Panc1 (cell line): ENCODE data around the gene ZNF783. TPM values are rescaled to one million over a fixed set of nuclear protein-coding genes. Genes with fewer than 3 reads are reported as not detected.
A peak's percentile ranks its signal among the peaks of the same experiment; 100 is the strongest.

ENCODE experiments used
- ATAC-seq: fragments of 200-7000 bp; cut with Tn5 transposase; 2 replicates; pipeline ENCODE4 v1.9.1; 2020; ENCODE audit warnings: mild to moderate bottlenecking, moderate library complexity
- BruUV-seq: library from RNA; stranded (reverse); fragments of 400-500 nt; replicated peaks from 2 replicates; lab custom pipeline; 2021; lab: Mats Ljungman, UMichigan
- CTCF ChIA-PET: fragments of 300-600 bp; sonication (Branson Sonifier 250); formaldehyde crosslinking; loops from one replicate; lab custom pipeline; 2022; ENCODE audit warnings: antibody characterized with exemption; lab: Charles Lee
- POLR2A ChIA-PET: fragments of 300-600 bp; sonication (Branson Sonifier 250); formaldehyde crosslinking; loops from one replicate; lab custom pipeline; 2022; ENCODE audit warnings: antibody characterized with exemption; lab: Charles Lee
- DNase-seq: peaks from one replicate; pipeline ENCODE4 v3.0.0-alpha.2; 2010; ENCODE audit warnings: low read depth, low spot score
- H3K27ac ChIP-seq: 2 replicates; pipeline ENCODE4 v1.5.1; 2011; ENCODE audit warnings: mild to moderate bottlenecking, low read length, inconsistent platforms
- H3K27me3 ChIP-seq: fragments of 200-500 bp; sonication (Bioruptor generic); 2 replicates; pipeline ENCODE4 v1.6.0; 2014; ENCODE audit warnings: low read length, inconsistent platforms; ENCODE audit not compliant: control insufficient read depth, insufficient read depth
- H3K36me3 ChIP-seq: fragments of 200-500 bp; sonication (Bioruptor generic); 2 replicates; pipeline ENCODE4 v1.5.1; 2014; ENCODE audit warnings: inconsistent platforms, mild to moderate bottlenecking, low read length, moderate library complexity; ENCODE audit not compliant: control insufficient read depth, insufficient read depth
- H3K4me1 ChIP-seq: 2 replicates; pipeline ENCODE4 v1.5.1; 2011; ENCODE audit warnings: inconsistent platforms, mild to moderate bottlenecking, low read length, moderate library complexity; ENCODE audit not compliant: control insufficient read depth, insufficient read depth
- H3K4me3 ChIP-seq, 2 experiments: 2 replicates each; pipeline ENCODE4 v1.5.1; 2011 to 2012; ENCODE audit warnings: low read depth in 2 of 2, low read length in 2 of 2, mild to moderate bottlenecking in 2 of 2, inconsistent platforms in 1 of 2, moderate library complexity in 1 of 2
- H3K9me3 ChIP-seq: fragments of 200-500 bp; sonication (Bioruptor generic); 2 replicates; pipeline ENCODE4 v1.5.1; 2014; ENCODE audit warnings: low read depth, mild to moderate bottlenecking, inconsistent platforms, low read length, moderate library complexity; ENCODE audit not compliant: control insufficient read depth, insufficient read depth
- CTCF ChIP-seq: fragments of 450-650 bp; IDR thresholded peaks from 2 replicates; pipeline ENCODE4 v1.5.1; 2017; ENCODE audit warnings: mild to moderate bottlenecking
- POLR2AphosphoS5 ChIP-seq: IDR thresholded peaks from 2 replicates; pipeline ENCODE4 v1.6.1; 2012; ENCODE audit warnings: mild to moderate bottlenecking, low read depth, low read length, moderate library complexity
- REST ChIP-seq, 2 experiments: IDR thresholded peaks; 2 replicates each; pipeline ENCODE4 v1.6.1; 2011 to 2012; ENCODE audit warnings: low read depth in 2 of 2, control low read depth in 1 of 2, low read length in 1 of 2, mild to moderate bottlenecking in 1 of 2, moderate library complexity in 1 of 2; ENCODE audit not compliant: insufficient read depth in 1 of 2
- SIN3A ChIP-seq: IDR thresholded peaks from 2 replicates; pipeline ENCODE4 v1.6.1; 2012; ENCODE audit warnings: low read depth, mild to moderate bottlenecking, low read length, moderate library complexity, borderline replicate concordance; ENCODE audit not compliant: insufficient read depth
- TCF7L2 ChIP-seq: IDR thresholded peaks from 2 replicates; pipeline ENCODE4 v1.6.1; 2011; ENCODE audit warnings: mild to moderate bottlenecking, low read depth, low read length, inconsistent platforms
- in situ Hi-C: cut with HindIII; loops from 2 replicates; pipeline ENCODE4 v1.10.0; 2016; ENCODE audit warnings: low sequenced_read_pairs, low pct_unique_long_range_greater_than_20kb
- intact Hi-C: fragments of 100-400 bp; cut with micrococcal nuclease; formaldehyde crosslinking; loops from one replicate; pipeline ENCODE4 v1.10.0; 2022; ENCODE audit not compliant: unreplicated experiment
- total RNA-seq: library from RNA; stranded (reverse); gene quantifications from one replicate; pipeline ENCODE4 v1.2.1, GENCODE V29; 2021; ENCODE audit not compliant: unreplicated experiment

ZNF783 gene
- total RNA-seq, 1 experiment from 2014 or later, result 16.6 TPM

- POLR2A ChIA-PET, result interaction anchor here (0.6 kb wide), 1 partner anchor 86 kb away, joined by 3 read pairs; no protein-coding TSS in a partner anchor
- ATAC-seq (peak; percentile 91), DNase-seq (peak; percentile 90)
- BruUV-seq, result no TSS peak
- Histone ChIP-seq H3K4me3 (no peak overlapping the region), H3K36me3 (no peaks in the 10 kb centered on the region), H3K9me3 (no peaks in the 10 kb centered on the region), H3K4me1 (no peaks in the 10 kb centered on the region), H3K27ac (no peak overlapping the region), H3K27me3 (no peaks in the 10 kb centered on the region)
- TF ChIP-seq POLR2AphosphoS5 (no peak), CTCF (peak; percentile 69)
- in situ Hi-C loops (no loop called here), intact Hi-C loops (no loop called here)
- CTCF ChIA-PET, result interaction anchor here (0.7 to 1.1 kb wide), 2 partner anchors 114 to 289 kb away, joined by 3 read pairs; no protein-coding TSS in a partner anchor
These were observed 48.3 kb downstream of the ZNF783 start for GRCh38 chr7:149310113-149310836.

- in situ Hi-C loops, result no loop called here
These were observed 49.1 kb downstream of the ZNF783 start for GRCh38 chr7:149310990-149311573.

GRCh38 chr7:149313981-149314380, 52.0 kb downstream of the ZNF783 start:
- ATAC-seq (no peak), DNase-seq (no peak)
- intact Hi-C loops (no loop called here), in situ Hi-C loops (no loop called here)
- no TSS peak for BruUV-seq
- TF ChIP-seq REST (IDR thresholded peaks at IDR 0.05; ENCODE audit: insufficient read depth in 1 of 2, low read depth in 2 of 2, low read length in 1 of 2) (no peak), TCF7L2 (no peak), CTCF (no peak), SIN3A (no peak), POLR2AphosphoS5 (no peak)
- Histone ChIP-seq H3K36me3 (no peaks in the 10 kb centered on the region), H3K27ac (no peak overlapping the region), H3K4me1 (no peaks in the 10 kb centered on the region), H3K9me3 (no peaks in the 10 kb centered on the region), H3K4me3 (no peak overlapping the region), H3K27me3 (no peaks in the 10 kb centered on the region; the same call in 1 of the 2 replicates)
- ChIA-PET POLR2A (no interaction called here), CTCF (no interaction called here)

More at GRCh38 chr7:149310990-149311573, 49.1 kb downstream of the ZNF783 start:
- BruUV-seq, result no TSS peak
- Histone ChIP-seq H3K27ac (no peak overlapping the region), H3K4me3 (no peak overlapping the region), H3K27me3 (no peaks in the 10 kb centered on the region), H3K36me3 (no peaks in the 10 kb centered on the region), H3K9me3 (no peaks in the 10 kb centered on the region), H3K4me1 (no peaks in the 10 kb centered on the region)
- ATAC-seq (no peak), DNase-seq (no peak)
- CTCF ChIA-PET, result interaction anchor here (1.1 kb wide), 1 partner anchor 113 kb away, joined by 3 read pairs; no protein-coding TSS in a partner anchor
- intact Hi-C loops, result no loop called here
- POLR2A ChIA-PET, result no interaction called here
- no peak for TF ChIP-seq TCF7L2
- no peak for TF ChIP-seq POLR2AphosphoS5
- no peak for TF ChIP-seq CTCF
- no peak for TF ChIP-seq SIN3A
